ENCODE results near the gene ARHGEF25. TPM values are rescaled to one million over a fixed set of nuclear protein-coding genes. Genes with fewer than 3 reads are reported as not detected.
"Not testable (repeated sequence)": the region's sequence is repeated elsewhere in the genome, so short reads cannot be mapped to it uniquely, and the experiment has no call there.

ARHGEF25 gene
- total RNA-seq, 4 donors from 2014 or later, result 1.9 to 3.3 (median 2.4) TPM

GRCh38 chr12:57638096-57638495, 26.9 kb downstream of the ARHGEF25 start:
- in situ Hi-C loops (cut with MboI; ENCODE audit: low sequenced_read_pairs in 4 of 4), result no loop called here
- Histone ChIP-seq H3K27ac (no peak overlapping the region), H3K9me3 (no peaks in the 10 kb centered on the region), H3K27me3 (peaks cover 0 to 4% (median 0%) of the 10 kb centered on the region in 3 donors), H3K4me1 (peaks cover 0 to 5% of the 10 kb centered on the region in 2 donors), H3K36me3 (no peaks in the 10 kb centered on the region), H3K4me3 (no peak overlapping the region)
- ATAC-seq, result no peak
- no peak for DNase-seq
- TF ChIP-seq CTCF (IDR thresholded peaks at IDR 0.05 in 4 of 5, conservative IDR thresholded peaks at IDR 0.05 in 1 of 5) (no peak), POLR2A (IDR thresholded peaks at IDR 0.05) (no peak)
- intact Hi-C loops (cut with DNase I; ENCODE audit: low total_unique reads), result no loop called here

- Histone ChIP-seq H3K36me3 (no peaks in the 10 kb centered on the region), H3K27ac (no peak overlapping the region), H3K27me3 (peaks cover 0 to 6% (median 0%) of the 10 kb centered on the region in 3 donors), H3K4me1 (no peaks in the 10 kb centered on the region), H3K9me3 (no peaks in the 10 kb centered on the region), H3K4me3 (no peak overlapping the region)
- intact Hi-C loops (cut with DNase I; ENCODE audit: low total_unique reads), result no loop called here
- in situ Hi-C loops (cut with MboI; ENCODE audit: low sequenced_read_pairs in 4 of 4), result no loop called here
- DNase-seq (no peak), ATAC-seq (no peak)
- TF ChIP-seq POLR2A (IDR thresholded peaks at IDR 0.05), result no peak
- no peak for TF ChIP-seq CTCF (IDR thresholded peaks at IDR 0.05 in 4 of 5, conservative IDR thresholded peaks at IDR 0.05 in 1 of 5)
Observed at GRCh38 chr12:57640175-57641042, 29.2 kb downstream of the ARHGEF25 start.

- intact Hi-C loops (cut with DNase I; ENCODE audit: low total_unique reads) (no loop called here), in situ Hi-C loops (cut with MboI; ENCODE audit: low sequenced_read_pairs in 4 of 4) (no loop called here)
- Histone ChIP-seq H3K4me1 (no peaks in the 10 kb centered on the region), H3K9me3 (no peaks in the 10 kb centered on the region), H3K4me3 (no peak overlapping the region), H3K27me3 (peaks cover 0 to 7% (median 0%) of the 10 kb centered on the region in 3 donors), H3K36me3 (no peaks in the 10 kb centered on the region), H3K27ac (no peak overlapping the region)
- ATAC-seq (no peak), DNase-seq (no peak)
- TF ChIP-seq CTCF (IDR thresholded peaks at IDR 0.05 in 4 of 5, conservative IDR thresholded peaks at IDR 0.05 in 1 of 5) (no peak), POLR2A (IDR thresholded peaks at IDR 0.05) (no peak)
Observed at GRCh38 chr12:57641699-57642442, 30.6 kb downstream of the ARHGEF25 start.

- H3K4me3 ChIP-seq; DNase-seq; in situ Hi-C loops (cut with MboI; ENCODE audit: low sequenced_read_pairs in 4 of 4); H3K27me3 ChIP-seq; ATAC-seq; H3K4me1 ChIP-seq; H3K27ac ChIP-seq; H3K36me3 ChIP-seq; intact Hi-C loops (cut with DNase I; ENCODE audit: low total_unique reads); H3K9me3 ChIP-seq: not testable (repeated sequence)
Observed at GRCh38 chr12:57645990-57646658, 34.9 kb downstream of the ARHGEF25 start.

GRCh38 chr12:57646659-57647049, 35.4 kb downstream of the ARHGEF25 start:
- in situ Hi-C loops (cut with MboI; ENCODE audit: low sequenced_read_pairs in 4 of 4); H3K36me3 ChIP-seq; H3K4me1 ChIP-seq; DNase-seq; H3K27ac ChIP-seq; intact Hi-C loops (cut with DNase I; ENCODE audit: low total_unique reads); H3K4me3 ChIP-seq; H3K27me3 ChIP-seq; H3K9me3 ChIP-seq; ATAC-seq: not testable (repeated sequence)
